Erythroblast (primary cell): Measurements from ENCODE around the gene THYN1.

Experiments
- GATA1 ChIP-seq: IDR thresholded peaks from 2 replicates; pipeline ENCODE4 v1.6.1; 2011; ENCODE audit warnings: low read depth, mild to moderate bottlenecking, control low read depth, low read length, moderate library complexity
- POLR2A ChIP-seq: IDR thresholded peaks from 2 replicates; pipeline ENCODE4 v1.6.1; 2011; ENCODE audit warnings: mild to moderate bottlenecking, low read length

DNA sequence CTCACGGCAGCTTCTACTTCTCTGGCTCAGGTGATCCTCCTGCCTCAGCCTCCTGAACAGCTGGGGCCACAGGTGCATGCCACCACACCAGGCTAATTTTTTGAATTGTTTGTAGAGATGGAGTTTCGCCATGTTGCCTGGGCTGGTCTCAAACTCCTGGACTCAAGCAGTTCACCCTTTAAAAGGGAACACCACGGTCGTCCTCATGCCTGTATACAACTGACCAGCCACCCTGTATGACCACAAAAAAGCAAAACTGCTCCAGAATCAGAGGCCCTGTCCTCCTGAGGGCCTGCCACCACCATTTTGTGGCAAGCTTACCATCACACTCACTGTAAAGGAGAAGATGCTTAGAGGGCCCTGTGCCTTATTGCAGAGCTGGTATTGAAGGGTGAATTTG lies 25.2 kb upstream of the THYN1 start:
- TF ChIP-seq POLR2A = no peak
- TF ChIP-seq GATA1 = no peak
